Measurements from ENCODE around the gene GSTO2. TPM values are rescaled to one million over a fixed set of nuclear protein-coding genes. Genes with fewer than 3 reads are reported as not detected.
A peak's percentile ranks its signal among the peaks of the same experiment; 100 is the strongest.

The GSTO2 gene
- total and polyA plus RNA-seq, 10 of the 15 experiments (the other 5 are each of a cell fraction or from before 2014, with no cell fraction given): 0.16 to 0.86 (median 0.46) TPM

- TF ChIP-seq PBX3 (IDR thresholded peaks at IDR 0.05; ENCODE audit: insufficient replicate concordance, low read depth, low read length) (no peak), SMARCA5 (IDR thresholded peaks at IDR 0.05) (no peak), NRF1 (conservative IDR thresholded peaks at IDR 0.05; ENCODE audit: low read depth, low read length) (no peak), MEF2B (IDR thresholded peaks at IDR 0.05; ENCODE audit: partially characterized antibody, poor library complexity, severe bottlenecking) (peak; percentile 29), MLLT1 (IDR thresholded peaks at IDR 0.05) (no peak), MAX (IDR thresholded peaks at IDR 0.05; ENCODE audit: low read depth, low read length) (peak; percentile 53; the same call in 1 of the 2 replicates), ATF2 (IDR thresholded peaks at IDR 0.05; ENCODE audit: low read length) (no peak), IKZF1 (conservative IDR thresholded peaks at IDR 0.05) (peak; percentile 92), PRDM15 (CRISPR knock-in tag; IDR thresholded peaks at IDR 0.05) (no peak), EP300 (IDR thresholded peaks at IDR 0.05; ENCODE audit: borderline replicate concordance in 1 of 2, control insufficient read depth in 1 of 2, low read depth in 2 of 2, low read length in 2 of 2) (no peak), POLR2AphosphoS5 (IDR thresholded peaks at IDR 0.05; ENCODE audit: low read length) (peak; percentile 79), RELA (IDR thresholded peaks at IDR 0.05; ENCODE audit: borderline replicate concordance, partially characterized antibody) (no peak), TAF1 (IDR thresholded peaks at IDR 0.05; ENCODE audit: borderline replicate concordance, low read depth, low read length) (peak; percentile 92), EGR1 (IDR thresholded peaks at IDR 0.05; ENCODE audit: borderline replicate concordance in 1 of 2, low read depth in 2 of 2, low read length in 2 of 2) (peak in 1 of 2 experiments; percentile 92; a peak in 2 of 3 replicates), IRF4 (IDR thresholded peaks at IDR 0.05; ENCODE audit: low read depth, low read length) (no peak), STAT3 (IDR thresholded peaks at IDR 0.05; ENCODE audit: low read depth, low read length) (no peak)
Observed at GRCh38 chr10:104254493-104255310, 14.3 kb upstream of the GSTO2 start, which contains the start of gene GSTO1 (continued).

All from GM12878 (cell line).